NCI-H146 treated with DMSO at 0.1 percent for 48 hours (cell line): ENCODE results near the gene WDR48.

Experiments
- DNase-seq: peaks from one replicate; lab custom pipeline; 2025; ENCODE audit not compliant: unreplicated experiment; lab: John Stamatoyannopoulos, UW

Gene WDR48

DNA sequence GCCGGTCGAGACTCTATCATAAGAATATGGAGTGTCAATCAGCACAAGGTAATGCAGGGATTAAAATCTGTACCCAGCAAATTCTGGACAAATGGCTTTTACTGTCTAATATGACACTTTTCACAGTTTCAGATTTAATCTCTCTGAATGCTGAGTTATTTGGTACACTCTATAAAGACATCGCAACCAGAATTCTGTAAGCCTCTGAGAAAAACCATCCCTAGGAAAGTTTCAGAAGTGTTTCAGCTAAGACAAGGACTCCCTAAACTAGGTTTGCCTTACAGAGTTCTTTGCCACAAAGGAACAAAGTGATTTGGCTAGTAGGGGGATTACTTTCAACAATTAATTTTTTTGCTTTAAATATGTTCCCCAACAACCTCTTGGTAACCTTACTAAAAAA is 11.3 kb downstream of the WDR48 start:
- no peak for DNase-seq

DNA sequence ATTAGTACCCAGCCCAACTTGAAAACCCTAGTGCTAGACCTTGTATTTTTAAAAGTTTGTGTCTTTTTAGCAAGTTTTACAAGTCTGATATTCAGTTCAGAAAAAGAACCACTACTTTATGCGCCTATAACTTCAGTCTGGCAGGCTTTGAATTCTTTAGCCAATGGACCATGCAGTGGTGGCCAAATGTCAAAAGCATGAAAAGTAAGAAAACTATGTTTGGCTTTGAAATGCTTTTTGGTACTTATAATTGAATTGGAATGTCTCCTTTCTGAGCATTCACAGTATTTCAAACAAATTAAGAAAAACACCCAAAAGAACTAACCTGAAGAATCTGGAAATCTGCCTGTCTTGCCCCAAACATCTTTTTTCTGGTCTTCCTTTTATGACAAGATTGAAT is 12.8 kb downstream of the WDR48 start:
- no peak for DNase-seq

- DNase-seq, result no peak
Observed at GRCh38 chr3:39065197-39065596, 13.4 kb downstream of the WDR48 start.

DNA sequence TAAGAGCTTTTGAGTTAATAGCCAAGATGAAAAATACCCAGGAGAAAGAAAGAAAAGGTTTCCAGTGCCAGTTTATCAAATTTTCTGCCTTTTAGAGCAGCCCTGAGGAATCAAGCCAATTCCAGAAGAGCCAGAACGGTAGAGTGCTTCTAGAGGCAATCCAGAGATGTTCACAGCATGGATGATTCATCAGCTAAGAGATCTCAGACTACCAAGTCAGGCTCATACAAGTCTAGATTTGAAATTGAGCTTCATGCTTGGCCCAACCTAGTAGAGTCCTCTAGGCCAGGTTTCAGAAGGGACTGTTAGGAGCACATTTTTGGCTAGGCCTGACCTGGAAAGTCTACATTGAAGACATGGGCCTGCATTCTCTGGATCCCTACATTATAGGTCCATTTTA is 15.5 kb downstream of the WDR48 start:
- DNase-seq, result no peak

DNA sequence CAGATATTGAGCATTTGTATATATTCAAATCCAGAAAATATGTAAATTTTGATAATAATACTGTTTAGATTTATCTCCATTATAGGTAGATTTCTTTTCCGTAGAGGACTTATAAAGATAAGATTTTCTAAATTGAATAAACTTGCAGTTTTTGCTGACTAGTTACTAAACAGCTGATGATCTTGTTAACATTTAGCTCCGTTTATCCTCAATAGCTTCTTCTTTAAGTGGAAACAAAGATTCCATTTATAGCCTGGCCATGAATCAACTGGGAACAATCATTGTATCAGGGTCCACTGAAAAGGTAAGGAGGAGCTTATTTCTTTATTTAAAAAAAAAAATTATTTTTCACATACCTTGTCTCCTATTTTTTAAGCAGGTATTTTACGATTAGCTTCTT is 16.7 kb downstream of the WDR48 start:
- no peak for DNase-seq

DNA sequence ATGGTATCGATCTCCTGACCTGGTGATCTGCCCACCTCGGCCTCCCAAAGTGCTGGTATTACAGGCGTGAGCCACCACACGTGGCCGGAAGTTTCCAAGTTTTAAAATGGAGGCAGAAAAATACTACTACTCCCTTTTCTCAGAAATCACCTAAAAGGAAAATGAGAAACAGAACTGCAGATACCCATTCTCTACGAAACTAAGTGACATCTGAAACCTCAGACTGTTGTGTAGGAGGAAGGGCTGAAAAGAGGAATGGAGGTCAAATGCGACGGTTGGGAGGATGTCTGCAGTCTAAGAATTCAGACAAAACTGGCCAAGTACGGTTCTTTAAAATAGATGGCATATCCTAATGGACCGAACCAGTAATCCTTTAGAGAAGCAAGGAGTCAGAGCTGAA is 24.1 kb downstream of the WDR48 start:
- no peak for DNase-seq

- no peak for DNase-seq
Observed at GRCh38 chr3:39079530-39079929, 27.7 kb downstream of the WDR48 start.

DNA sequence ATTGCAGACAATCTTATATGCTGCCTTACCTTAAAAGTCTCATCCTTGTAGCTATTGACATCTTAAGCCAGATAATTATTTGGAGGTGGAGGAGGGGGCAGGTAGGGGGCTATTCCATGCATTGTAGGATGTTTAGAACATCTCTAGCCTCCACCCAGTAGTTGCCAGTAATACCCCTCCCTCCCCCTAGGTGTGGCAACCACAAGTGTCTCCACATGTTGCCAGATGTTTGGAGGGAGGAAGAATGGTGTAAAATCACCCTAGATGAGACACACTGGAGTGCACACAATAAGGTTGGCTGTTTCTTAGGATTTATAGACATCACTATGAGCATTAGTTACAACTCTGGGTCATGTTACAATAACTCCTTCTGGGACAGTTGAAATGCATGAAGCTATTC is 28.2 kb downstream of the WDR48 start:
- no peak for DNase-seq

DNA sequence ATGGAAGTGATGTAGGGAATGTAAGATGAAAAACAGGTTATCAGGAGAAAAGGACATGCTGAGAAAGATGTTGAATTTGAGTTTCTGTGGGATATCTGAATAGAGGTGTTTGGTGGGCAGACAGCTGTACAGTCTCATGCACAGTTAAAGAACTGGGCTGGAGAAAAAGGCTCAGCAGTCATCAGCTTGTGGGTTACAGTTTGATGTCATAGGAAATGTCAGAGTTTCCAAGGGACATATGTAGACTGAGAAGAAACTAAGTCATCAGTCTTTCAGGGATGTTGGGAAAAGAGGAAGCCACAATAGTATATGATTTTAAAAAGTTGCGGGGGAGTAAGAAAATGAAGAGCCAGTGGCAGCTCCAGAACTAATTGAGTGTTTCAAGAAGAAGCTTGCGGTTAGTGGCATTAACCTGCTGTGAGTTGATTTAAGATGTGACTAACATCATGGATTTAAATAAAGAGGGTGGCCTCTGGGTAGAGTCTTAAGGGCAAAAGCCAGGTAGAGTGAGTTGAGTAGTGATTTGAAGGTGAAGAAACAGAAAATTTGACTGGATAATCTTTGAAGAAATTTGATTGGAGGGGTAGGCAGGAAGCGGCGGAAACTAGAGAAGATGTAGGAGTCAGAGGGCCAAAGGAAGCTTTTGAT is 31.0 kb downstream of the WDR48 start:
- DNase-seq, result no peak

GRCh38 chr3:39086144-39086543 is 34.3 kb downstream of the WDR48 start:
- DNase-seq, result no peak

- no peak for DNase-seq
Observed at GRCh38 chr3:39088456-39088855, 36.6 kb downstream of the WDR48 start.

GRCh38 chr3:39088889-39089288 is 37.1 kb downstream of the WDR48 start:
- DNase-seq, result no peak

DNA sequence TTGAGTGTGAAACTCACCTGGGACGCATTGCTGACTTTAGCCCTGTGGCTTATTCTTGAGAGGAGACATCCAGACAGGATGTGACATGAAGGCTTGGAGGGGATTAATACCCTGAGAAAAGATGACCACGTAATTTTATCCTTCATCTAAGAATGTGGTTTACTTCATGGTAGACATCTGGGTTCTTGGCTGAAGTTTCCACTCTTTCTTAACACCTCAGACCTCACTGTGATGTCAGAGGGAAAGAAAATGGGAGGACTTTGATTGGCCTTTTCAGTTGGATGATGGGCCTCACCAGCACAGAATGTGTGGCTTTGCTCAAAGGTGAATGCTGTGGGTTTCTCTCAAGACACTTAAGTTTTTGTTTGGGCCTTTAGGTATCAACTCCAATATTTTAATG is 39.1 kb downstream of the WDR48 start:
- DNase-seq, result no peak

DNA sequence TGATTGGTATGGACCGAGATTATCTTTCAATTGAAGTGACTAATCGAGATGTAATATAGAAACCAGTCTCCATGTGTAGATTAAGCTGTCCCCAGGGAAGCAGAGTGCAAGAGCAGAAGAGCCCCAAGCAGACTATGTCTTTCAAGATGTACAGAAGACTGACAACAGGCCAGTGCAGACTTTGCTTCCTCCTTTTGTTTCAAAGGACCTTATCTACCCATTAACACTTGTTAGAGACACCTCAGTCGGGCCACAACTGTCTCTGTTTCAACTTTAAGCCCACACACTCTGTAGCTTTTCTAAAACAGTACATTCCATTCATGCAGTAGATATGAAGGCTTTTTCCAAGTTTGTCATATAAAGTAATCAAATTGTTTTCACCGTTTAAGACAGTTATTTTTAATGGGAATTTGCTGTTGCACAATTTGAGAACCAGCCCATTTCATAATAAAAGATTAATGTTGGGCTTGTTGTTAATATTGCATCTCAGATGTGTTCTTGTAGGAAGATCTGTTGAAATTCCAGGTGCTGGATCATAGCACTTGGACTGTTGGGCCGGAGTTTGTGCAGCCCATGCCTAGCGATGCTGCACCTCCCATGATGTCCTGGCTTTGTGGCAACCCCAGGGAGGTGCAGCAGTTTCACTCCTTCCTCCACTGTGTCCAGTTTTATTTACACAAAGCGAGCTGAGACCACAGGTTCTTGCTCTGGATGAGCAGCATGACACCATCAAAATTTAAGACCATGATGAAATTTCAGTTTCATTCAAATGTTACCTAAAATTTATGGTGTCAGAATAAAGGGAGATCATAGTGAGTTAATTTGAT is 43.2 kb downstream of the WDR48 start:
- DNase-seq, result no peak

- DNase-seq, result no peak
Observed at GRCh38 chr3:39095778-39096177, 44.0 kb downstream of the WDR48 start.

DNA sequence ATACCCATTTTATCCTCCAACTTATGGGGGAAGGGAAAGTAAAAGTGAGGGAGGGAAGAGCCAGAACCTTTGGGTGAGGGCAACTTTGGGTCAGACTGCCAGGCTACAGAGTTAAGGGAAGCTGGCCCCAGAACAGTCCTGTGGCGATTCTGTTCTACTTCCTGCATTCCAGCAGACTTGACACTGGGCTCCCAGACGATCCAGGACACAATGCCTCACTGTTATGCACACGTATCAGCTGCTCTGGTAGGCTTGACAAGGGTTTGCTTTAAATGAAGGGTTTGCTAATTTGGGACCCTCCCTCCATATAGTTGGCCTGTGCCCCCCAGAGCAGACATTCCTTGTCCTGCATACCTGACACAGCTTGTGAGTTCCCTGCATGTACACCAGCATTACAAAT is 45.0 kb downstream of the WDR48 start:
- DNase-seq, result no peak

DNA sequence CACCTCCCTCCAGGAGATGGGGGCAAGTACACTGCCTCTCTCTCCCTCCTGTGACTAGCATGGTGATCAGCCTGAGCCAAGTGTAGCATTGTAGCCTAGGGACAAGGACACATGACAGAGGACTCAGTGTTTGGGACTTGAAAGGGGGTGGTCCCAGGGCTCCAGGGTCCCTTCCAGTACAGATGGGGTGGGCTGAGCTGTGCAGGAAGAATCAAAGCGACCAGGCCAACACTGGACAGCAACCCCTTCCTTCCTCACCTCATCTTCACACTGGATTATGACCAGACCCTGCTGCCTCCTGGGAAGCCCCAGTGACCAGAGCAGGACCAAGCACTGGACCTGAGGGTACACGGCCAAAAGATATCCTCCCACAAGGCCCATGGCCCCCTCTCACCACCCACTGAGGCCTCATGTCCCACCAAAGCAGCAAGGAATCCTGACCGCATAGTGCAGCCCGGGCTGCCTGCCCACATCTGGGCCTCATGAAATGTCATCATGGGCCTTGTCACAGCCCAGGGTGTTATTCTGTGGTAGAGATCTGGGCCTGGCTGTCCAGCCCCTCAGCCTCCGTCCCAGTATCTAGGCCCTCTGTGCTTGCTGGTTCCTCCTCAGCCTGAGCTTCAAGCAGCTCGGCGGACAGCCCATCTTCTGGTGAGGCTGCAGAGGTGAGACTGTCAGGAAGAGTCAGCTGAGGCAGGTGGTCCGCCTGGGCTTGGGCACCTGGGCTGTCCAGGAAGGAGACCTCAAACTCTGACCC is 46.1 kb downstream of the WDR48 start:
- no peak for DNase-seq

DNA sequence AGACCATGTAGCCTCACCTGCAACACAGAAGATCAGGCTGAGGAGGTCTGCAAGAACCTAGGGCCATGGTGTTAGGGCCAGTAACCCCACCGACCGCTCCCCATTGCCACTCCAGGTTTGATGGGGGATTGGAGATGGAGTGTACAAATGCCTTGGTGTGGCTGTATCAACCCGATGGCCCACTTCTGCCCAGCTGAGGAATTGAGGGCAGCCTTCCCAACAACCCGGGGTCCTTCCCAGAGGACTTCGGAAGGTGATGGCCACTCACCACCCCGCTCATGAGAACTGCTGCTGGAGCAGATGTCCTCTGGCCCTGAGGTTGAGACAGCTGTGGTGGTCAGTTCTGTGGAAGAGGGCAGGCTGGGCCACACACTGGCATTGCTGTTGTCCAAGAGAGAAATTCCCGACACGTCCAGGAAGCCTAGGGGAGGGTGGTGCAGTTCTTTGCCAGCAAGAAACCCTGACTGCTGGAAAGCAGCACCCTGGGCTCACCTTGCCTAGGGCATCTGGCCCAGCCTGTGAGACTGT is 46.7 kb downstream of the WDR48 start:
- DNase-seq, result no peak

- no peak for DNase-seq
Observed at GRCh38 chr3:39099242-39099641, 47.4 kb downstream of the WDR48 start.

DNA sequence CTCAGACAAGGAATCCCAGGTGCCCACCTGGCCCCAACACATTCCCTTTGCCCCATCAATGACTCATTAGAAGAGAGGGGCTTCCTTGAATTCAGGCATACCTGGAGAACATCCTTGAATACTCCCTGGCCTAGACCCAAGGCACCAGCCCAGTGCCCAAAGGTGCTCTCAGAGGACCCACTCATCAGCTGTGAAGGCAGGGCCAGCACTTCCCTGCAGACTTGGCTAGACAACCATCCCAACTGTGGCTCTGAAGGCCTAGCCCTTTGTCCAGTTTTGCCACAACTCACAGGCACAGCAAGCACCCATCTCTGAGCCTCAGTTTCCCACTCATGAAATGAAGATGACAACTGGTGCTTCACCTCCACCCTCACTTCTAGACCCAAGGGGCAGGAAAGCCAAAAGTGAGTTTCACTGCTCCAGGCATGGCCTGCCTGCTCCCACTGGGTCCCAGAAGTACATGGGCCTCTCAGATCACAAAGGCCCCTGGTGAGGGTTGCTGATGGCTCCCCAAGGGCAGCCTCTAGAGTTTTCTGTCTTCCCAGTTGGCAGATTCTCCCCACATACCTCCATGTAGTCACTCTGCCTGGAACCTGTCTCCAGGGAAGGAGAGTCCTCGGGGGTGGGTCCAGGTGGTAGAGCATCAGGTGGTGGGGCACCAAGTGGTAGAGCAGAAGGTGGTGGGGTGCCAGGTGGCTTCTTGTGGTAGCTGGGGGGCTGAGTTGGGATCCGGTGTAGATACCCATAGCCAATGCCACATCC is 48.1 kb downstream of the WDR48 start:
- no peak for DNase-seq

- DNase-seq, result no peak
Observed at GRCh38 chr3:39100500-39100886, 48.7 kb downstream of the WDR48 start.
